Chondrocyte (in vitro differentiated cells): ENCODE results near the gene MED13L. TPM values are rescaled to one million over a fixed set of nuclear protein-coding genes. Genes with fewer than 3 reads are reported as not detected.

ENCODE experiments used
- DNase-seq: peaks from one replicate; pipeline ENCODE4 v3.0.0; 2021; ENCODE audit warnings: mixed read lengths, low spot score
- H3K27ac Mint-ChIP-seq: one replicate; pipeline ENCODE4 v1.8.0; 2021; ENCODE audit warnings: mild to moderate bottlenecking, moderate library complexity, mixed read lengths; ENCODE audit not compliant: unreplicated experiment
- H3K27me3 Mint-ChIP-seq: 2 replicates; pipeline ENCODE4 v1.8.0; 2021; ENCODE audit warnings: low read depth, mixed read lengths
- H3K36me3 Mint-ChIP-seq: 2 replicates; pipeline ENCODE4 v1.8.0; 2021; ENCODE audit warnings: low read depth, mixed read lengths
- H3K4me1 Mint-ChIP-seq: 2 replicates; pipeline ENCODE4 v1.8.0; 2021; ENCODE audit warnings: low read depth, mild to moderate bottlenecking, mixed read lengths
- H3K4me3 Mint-ChIP-seq: one replicate; pipeline ENCODE4 v1.8.0; 2021; ENCODE audit warnings: mild to moderate bottlenecking, moderate library complexity, mixed read lengths; ENCODE audit not compliant: unreplicated experiment
- H3K9me3 Mint-ChIP-seq: 2 replicates; pipeline ENCODE4 v1.8.0; 2021; ENCODE audit warnings: low read depth, mixed read lengths
- CTCF ChIP-seq: fragments of 200-600 bp; sonication (generic); IDR thresholded peaks from 2 replicates; pipeline ENCODE4 v1.5.0; 2021; ENCODE audit warnings: antibody characterized with exemption, mild to moderate bottlenecking, moderate library complexity
- total RNA-seq: library from RNA; stranded (reverse); gene quantifications from 3 replicates; pipeline ENCODE4 v1.2.1, GENCODE V29; 2021

MED13L gene
- total RNA-seq, 1 donor from 2014 or later: 162 TPM

DNA sequence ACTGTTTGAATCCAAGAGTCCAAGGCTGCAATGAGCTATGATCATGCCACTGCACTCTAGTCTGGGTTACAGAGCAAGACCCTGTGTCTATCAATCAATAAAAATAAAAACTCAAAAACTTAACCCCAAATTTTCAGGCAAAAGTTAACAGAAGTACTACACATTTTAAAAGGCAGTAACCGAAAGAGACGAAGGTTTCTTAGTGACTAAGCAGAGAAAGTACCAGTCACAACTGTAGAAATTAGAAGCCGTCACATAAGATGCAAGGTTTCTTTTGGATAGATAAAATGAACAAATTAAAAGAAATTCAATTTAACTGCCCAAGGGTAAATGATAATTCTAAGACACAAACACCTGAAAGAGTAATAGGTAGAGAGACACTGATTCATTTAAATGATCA lies 103.5 kb downstream of the MED13L start:
- peaks cover 71% of the 10 kb centered on the region for H3K4me1 Mint-ChIP-seq
- no peak for TF ChIP-seq CTCF
- H3K27me3 Mint-ChIP-seq: no peaks in the 10 kb centered on the region
- DNase-seq: no peak
- H3K9me3 Mint-ChIP-seq: no peaks in the 10 kb centered on the region
- H3K36me3 Mint-ChIP-seq: no peaks in the 10 kb centered on the region
- H3K27ac Mint-ChIP-seq: no peak overlapping the region
- no peak overlapping the region for H3K4me3 Mint-ChIP-seq

DNA sequence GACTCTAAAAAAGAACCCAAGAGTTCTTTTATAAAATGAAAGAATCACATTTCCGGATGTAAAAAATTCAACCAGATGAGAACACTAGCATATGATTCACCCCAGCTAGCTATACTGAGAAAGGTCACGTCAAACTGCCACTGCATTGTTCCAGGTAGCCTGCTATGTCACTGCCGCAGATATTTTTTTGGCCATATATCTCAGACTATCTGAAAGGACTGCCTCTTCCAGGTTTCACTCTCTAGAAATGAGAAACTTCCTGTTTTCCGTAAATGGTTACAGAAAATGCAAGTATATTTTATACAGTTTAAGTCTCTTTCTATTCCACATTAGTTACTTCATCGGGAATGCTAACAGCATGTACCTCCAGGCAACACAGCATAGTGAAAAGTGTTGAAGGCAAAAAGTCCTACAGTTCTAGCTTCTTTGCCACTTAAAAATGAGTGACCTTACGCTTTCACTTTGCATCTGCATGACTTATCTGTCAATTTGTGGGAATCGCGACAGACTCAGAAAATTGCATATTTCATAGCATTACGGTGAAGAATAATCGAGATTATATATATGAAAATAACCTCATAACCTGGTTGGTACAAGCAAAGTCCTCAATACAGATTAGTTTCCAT lies 105.2 kb downstream of the MED13L start:
- H3K36me3 Mint-ChIP-seq: no peaks in the 10 kb centered on the region
- no peaks in the 10 kb centered on the region for H3K27me3 Mint-ChIP-seq
- DNase-seq: no peak
- no peak for TF ChIP-seq CTCF
- peaks cover 74% of the 10 kb centered on the region for H3K4me1 Mint-ChIP-seq
- peak overlapping the region; percentile 90 for H3K27ac Mint-ChIP-seq
- H3K9me3 Mint-ChIP-seq: no peaks in the 10 kb centered on the region
- no peak overlapping the region for H3K4me3 Mint-ChIP-seq

DNA sequence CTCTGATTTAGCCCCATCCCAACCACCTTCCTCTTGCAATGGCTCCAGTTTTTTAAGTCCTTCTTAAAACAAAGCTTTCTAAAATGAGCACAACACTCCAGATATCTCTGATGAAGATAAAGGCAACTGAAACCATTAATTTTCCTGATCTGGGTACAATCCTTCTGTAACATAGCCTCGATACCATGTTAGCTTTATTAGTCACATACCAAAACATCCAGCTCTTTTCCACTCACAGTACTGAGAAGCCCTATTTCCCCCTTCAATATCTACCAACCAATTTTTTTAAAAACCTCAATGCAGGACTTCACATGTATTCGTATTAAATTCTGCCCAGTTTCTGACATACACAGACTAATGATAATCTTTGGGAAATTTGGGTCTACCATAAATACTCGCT lies 105.9 kb downstream of the MED13L start:
- Mint-ChIP-seq H3K27me3 (no peaks in the 10 kb centered on the region), H3K4me1 (peaks cover 73% of the 10 kb centered on the region), H3K36me3 (no peaks in the 10 kb centered on the region), H3K4me3 (peak overlapping the region; percentile 50), H3K27ac (peak overlapping the region; percentile 90), H3K9me3 (no peaks in the 10 kb centered on the region)
- no peak for DNase-seq
- TF ChIP-seq CTCF: no peak

DNA sequence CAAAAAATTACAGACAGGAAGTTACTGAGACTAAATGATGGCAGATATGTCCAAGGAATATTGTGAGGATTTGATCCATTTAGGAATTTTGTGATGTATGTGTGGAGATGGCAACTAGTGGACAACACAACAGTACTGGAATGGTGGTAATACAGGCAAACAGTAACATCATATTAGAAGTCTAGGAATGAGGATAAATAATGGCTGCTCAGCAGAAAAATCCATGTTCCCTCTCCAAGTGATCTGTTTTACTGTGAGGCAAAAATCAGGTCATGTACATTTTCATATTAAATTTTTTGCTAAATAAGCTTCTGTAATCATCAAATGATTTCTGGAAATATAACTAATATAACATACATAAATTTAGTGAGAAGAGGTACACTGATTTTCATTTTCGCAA lies 108.4 kb downstream of the MED13L start:
- DNase-seq: no peak
- H3K4me1 Mint-ChIP-seq: peaks cover 75% of the 10 kb centered on the region
- no peaks in the 10 kb centered on the region for H3K36me3 Mint-ChIP-seq
- H3K27ac Mint-ChIP-seq: peak overlapping the region; percentile 69
- H3K4me3 Mint-ChIP-seq: no peak overlapping the region
- H3K9me3 Mint-ChIP-seq: no peaks in the 10 kb centered on the region
- no peak for TF ChIP-seq CTCF
- no peaks in the 10 kb centered on the region for H3K27me3 Mint-ChIP-seq

DNA sequence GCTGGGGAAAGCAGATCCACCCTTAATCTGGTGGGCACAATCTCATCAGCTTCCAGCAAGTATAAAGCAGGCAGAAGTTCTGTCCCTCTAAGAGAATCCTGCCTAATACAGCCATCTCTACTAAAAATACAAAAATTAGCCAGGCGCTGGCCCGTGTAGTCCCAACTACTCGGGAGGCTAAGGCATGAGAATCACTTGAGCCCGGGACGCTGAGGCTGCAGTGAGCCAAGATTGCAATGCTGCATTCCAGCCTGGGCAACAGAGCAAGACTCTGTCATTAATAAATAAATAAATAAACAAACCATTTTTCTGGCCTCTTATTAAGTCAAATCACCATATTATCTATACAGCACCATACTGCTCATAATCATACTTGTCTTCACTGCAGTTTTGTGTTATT lies 111.2 kb downstream of the MED13L start:
- Mint-ChIP-seq H3K36me3 (no peaks in the 10 kb centered on the region), H3K9me3 (no peaks in the 10 kb centered on the region), H3K4me1 (peaks cover 70% of the 10 kb centered on the region), H3K4me3 (no peak overlapping the region), H3K27ac (peak overlapping the region; percentile 92), H3K27me3 (no peaks in the 10 kb centered on the region)
- no peak for TF ChIP-seq CTCF
- no peak for DNase-seq
